A673 (cell line): ENCODE results near the gene TEX48. TPM values are rescaled to one million over a fixed set of nuclear protein-coding genes. Genes with fewer than 3 reads are reported as not detected.

Source experiments
- BruUV-seq: library from RNA; stranded (reverse); fragments of 400-500 nt; replicated peaks from 2 replicates; lab custom pipeline; 2021; lab: Mats Ljungman, UMichigan
- CTCF ChIA-PET: fragments of 300-600 bp; sonication (Branson Sonifier 250); formaldehyde crosslinking; loops from one replicate; lab custom pipeline; 2022; ENCODE audit warnings: antibody characterized with exemption; lab: Charles Lee
- POLR2A ChIA-PET: fragments of 300-600 bp; sonication (Branson Sonifier 250); formaldehyde crosslinking; loops from one replicate; lab custom pipeline; 2022; ENCODE audit warnings: antibody characterized with exemption; ENCODE audit not compliant: low non-redundant PET; lab: Charles Lee
- DNase-seq: peaks from one replicate; pipeline ENCODE4 v3.0.0-alpha.2; 2015; ENCODE audit warnings: low spot score
- H3K27ac ChIP-seq: fragments of 200-600 bp; sonication (generic); 2 replicates; pipeline ENCODE4 v1.5.1; 2016; ENCODE audit warnings: mixed run types, low read depth, mild to moderate bottlenecking, mixed read lengths, antibody characterized with exemption, low read length; ENCODE audit not compliant: poor library complexity, severe bottlenecking
- H3K27me3 ChIP-seq: fragments of 200-600 bp; sonication (generic); replicated peaks from 2 replicates; pipeline ENCODE4 v1.6.1; 2017; ENCODE audit warnings: mixed run types, low read depth, mild to moderate bottlenecking, mixed read lengths, antibody characterized with exemption, low read length; ENCODE audit not compliant: insufficient read depth, poor library complexity
- H3K36me3 ChIP-seq: fragments of 200-600 bp; sonication (generic); 2 replicates; pipeline ENCODE4 v1.6.1; 2016; ENCODE audit warnings: mixed run types, mild to moderate bottlenecking, mixed read lengths, antibody characterized with exemption, low read length; ENCODE audit not compliant: insufficient read depth, poor library complexity, severe bottlenecking
- H3K4me1 ChIP-seq: fragments of 200-600 bp; sonication (generic); 2 replicates; pipeline ENCODE4 v1.6.1; 2017; ENCODE audit warnings: mixed run types, mild to moderate bottlenecking, mixed read lengths, antibody characterized with exemption, low read length; ENCODE audit not compliant: insufficient read depth, poor library complexity, severe bottlenecking
- H3K4me3 ChIP-seq: fragments of 200-600 bp; sonication (generic); 2 replicates; pipeline ENCODE4 v1.5.1; 2016; ENCODE audit warnings: low read depth, mixed run types, mild to moderate bottlenecking, mixed read lengths, low read length; ENCODE audit not compliant: poor library complexity, severe bottlenecking
- H3K9me3 ChIP-seq: fragments of 200-600 bp; sonication (generic); 2 replicates; pipeline ENCODE4 v1.6.1; 2016; ENCODE audit warnings: mixed run types, low read depth, mild to moderate bottlenecking, mixed read lengths, antibody characterized with exemption, low read length; ENCODE audit not compliant: poor library complexity, severe bottlenecking
- CTCF ChIP-seq: fragments of 300-800, 200-600 bp; sonication (generic); conservative IDR thresholded peaks from 2 replicates; pipeline ENCODE4 v1.5.1; 2017; ENCODE audit warnings: low read depth, mild to moderate bottlenecking, antibody characterized with exemption, low read length, moderate library complexity, mixed read lengths
- EZH2 ChIP-seq: fragments of 200-600 bp; sonication (generic); IDR thresholded peaks from 2 replicates; pipeline ENCODE4 v1.6.1; 2017; ENCODE audit warnings: borderline replicate concordance, low read depth, mild to moderate bottlenecking, mixed read lengths, antibody characterized with exemption, low read length; ENCODE audit not compliant: poor library complexity, severe bottlenecking
- intact Hi-C: fragments of 100-400 bp; cut with micrococcal nuclease; formaldehyde crosslinking; loops from one replicate; pipeline ENCODE4 v1.10.0; 2022; ENCODE audit not compliant: unreplicated experiment
- total RNA-seq: library from RNA; stranded (reverse); gene quantifications from 2 replicates; pipeline ENCODE4 v1.2.3, GENCODE V29; 2021

Gene TEX48
- total RNA-seq, 1 experiment from 2014 or later: not detected

GRCh38 chr9:114717908-114718486, 36.0 kb upstream of the TEX48 start:
- intact Hi-C loops: no loop called here
- Histone ChIP-seq H3K4me3 (no peak overlapping the region), H3K9me3 (no peaks in the 10 kb centered on the region), H3K27ac (no peak overlapping the region), H3K27me3 (no peaks in the 10 kb centered on the region), H3K36me3 (no peaks in the 10 kb centered on the region), H3K4me1 (peaks cover 4% of the 10 kb centered on the region)
- no peak for DNase-seq
- CTCF ChIA-PET: no interaction called here
- POLR2A ChIA-PET: no interaction called here
- TF ChIP-seq CTCF: no peak
- no peak for TF ChIP-seq EZH2
- BruUV-seq: no TSS peak

- BruUV-seq: no TSS peak
- no peak for DNase-seq
- Histone ChIP-seq H3K27me3 (no peaks in the 10 kb centered on the region), H3K4me1 (no peaks in the 10 kb centered on the region), H3K36me3 (no peaks in the 10 kb centered on the region), H3K4me3 (no peak overlapping the region), H3K9me3 (no peaks in the 10 kb centered on the region), H3K27ac (no peak overlapping the region)
- intact Hi-C loops: no loop called here
- ChIA-PET CTCF (no interaction called here), POLR2A (interaction anchor here (0.5 kb wide), 1 partner anchor 554 kb away, joined by 3 read pairs; no protein-coding TSS in a partner anchor)
- TF ChIP-seq CTCF (no peak), EZH2 (no peak)
Measured at GRCh38 chr9:114709636-114710035, 27.6 kb upstream of the TEX48 start.

- ChIA-PET CTCF (no interaction called here), POLR2A (no interaction called here)
- Histone ChIP-seq H3K4me1 (no peaks in the 10 kb centered on the region), H3K9me3 (no peaks in the 10 kb centered on the region), H3K27me3 (no peaks in the 10 kb centered on the region), H3K36me3 (no peaks in the 10 kb centered on the region), H3K27ac (no peak overlapping the region), H3K4me3 (no peak overlapping the region)
- DNase-seq: no peak
- intact Hi-C loops: no loop called here
- no peak for TF ChIP-seq EZH2
- no peak for TF ChIP-seq CTCF
- BruUV-seq: no TSS peak
Measured at GRCh38 chr9:114706711-114707110, 24.7 kb upstream of the TEX48 start.
